K562 (cell line): ENCODE data around the gene GPS2. TPM values are rescaled to one million over a fixed set of nuclear protein-coding genes. Genes with fewer than 3 reads are reported as not detected.

Experiments
- ATAC-seq: fragments of 200-7000 bp; cut with Tn5 transposase; 3 replicates; pipeline ENCODE4 v1.9.1; 2020; ENCODE audit warnings: moderate library complexity
- BruUV-seq: library from RNA; stranded (reverse); fragments of 400-500 nt; replicated peaks from 2 replicates; lab custom pipeline; 2021; lab: Mats Ljungman, UMichigan
- CTCF ChIA-PET: fragments of 300-600 bp; formaldehyde crosslinking; extraction: SDS; loops from one replicate; lab custom pipeline; 2021; ENCODE audit warnings: low intra/inter-chr PET ratio; lab: Yijun Ruan, JAX
- POLR2A ChIA-PET: fragments of 300-600, 350-650 bp; sonication (Branson Sonifier 250); formaldehyde crosslinking; extraction: SDS; loops from one replicate; lab custom pipeline; 2021; ENCODE audit warnings: antibody characterized with exemption, inconsistent platforms; lab: Yijun Ruan, JAX
- DNase-seq, 4 experiments: peaks; one replicate each; pipeline versions ENCODE4 v3.0.0 to v3.0.0-alpha.2; 2011 to 2018; ENCODE audit warnings: low spot score in 3 of 4, mixed read lengths in 3 of 4; ENCODE audit errors: extremely low read depth in 1 of 4
- FAIRE-seq: peaks from 2 replicates; lab custom pipeline; 2011; peaks lifted over from hg19 to GRCh38; lab: Jason Lieb, UNC
- H2AFZ ChIP-seq: 2 replicates; pipeline ENCODE4 v1.6.0; 2011; ENCODE audit warnings: low read depth, low read length, control low read depth, inconsistent platforms
- H3K27ac ChIP-seq: fragments of 200-600 bp; 3 replicates; pipeline ENCODE4 v1.8.0; 2011; ENCODE audit warnings: low read depth, mild to moderate bottlenecking, control low read depth, inconsistent platforms, low read length, moderate library complexity, mixed read lengths; ENCODE audit errors: extremely low read depth
- H3K27me3 ChIP-seq, 2 experiments: fragments of 300-600 bp in 1 of 2; 2 replicates in 1 of 2; 3 replicates in 1 of 2; pipeline versions ENCODE4 v1.6.0 to v1.8.0; 2011; ENCODE audit warnings: inconsistent platforms in 2 of 2, low read length in 2 of 2, mild to moderate bottlenecking in 1 of 2, mixed read lengths in 1 of 2, moderate library complexity in 1 of 2; ENCODE audit not compliant: control insufficient read depth in 2 of 2, insufficient read depth in 2 of 2
- H3K36me3 ChIP-seq: fragments of 300-600 bp; 3 replicates; pipeline ENCODE4 v1.8.0; 2011; ENCODE audit warnings: mild to moderate bottlenecking, low read length, inconsistent platforms; ENCODE audit not compliant: control insufficient read depth, insufficient read depth
- H3K4me1 ChIP-seq, 2 experiments: fragments of 200-600 bp in 1 of 2; replicated peaks in 1 of 2; 2 replicates in 1 of 2; 3 replicates in 1 of 2; pipeline versions ENCODE4 v1.5.1 to v1.8.0; 2011; ENCODE audit warnings: inconsistent platforms in 2 of 2, low read length in 2 of 2, mild to moderate bottlenecking in 1 of 2, mixed read lengths in 1 of 2, moderate library complexity in 1 of 2; ENCODE audit not compliant: control insufficient read depth in 2 of 2, insufficient read depth in 2 of 2
- H3K4me2 ChIP-seq: 2 replicates; pipeline ENCODE4 v1.6.1; 2011; ENCODE audit warnings: low read length, control low read depth, inconsistent platforms, mixed read lengths; ENCODE audit not compliant: insufficient read depth
- H3K4me3 ChIP-seq: fragments of 200-600 bp; sonication (generic), shearing (Covaris generic); 2 replicates; pipeline ENCODE4 v1.5.1; 2016; ENCODE audit warnings: control low read depth, inconsistent platforms
- H3K79me2 ChIP-seq: fragments of 200-600 bp; 3 replicates; pipeline ENCODE4 v1.8.0; 2011; ENCODE audit warnings: low read length, inconsistent platforms; ENCODE audit not compliant: control insufficient read depth, insufficient read depth
- H3K9ac ChIP-seq, 2 experiments: 2 replicates each; pipeline versions ENCODE4 v1.6.0 to v1.6.1; 2011; ENCODE audit warnings: low read depth in 2 of 2, low read length in 2 of 2, control low read depth in 1 of 2, inconsistent platforms in 1 of 2, mild to moderate bottlenecking in 1 of 2, mixed read lengths in 1 of 2; ENCODE audit not compliant: insufficient read depth in 1 of 2
- H3K9me1 ChIP-seq: one replicate; pipeline ENCODE4 v1.6.0; 2011; ENCODE audit warnings: inconsistent platforms, mild to moderate bottlenecking, low read length, moderate library complexity; ENCODE audit not compliant: control insufficient read depth, insufficient read depth
- H3K9me3 ChIP-seq: replicated peaks from 2 replicates; pipeline ENCODE4 v1.5.1; 2011; ENCODE audit warnings: low read depth, low read length, inconsistent platforms; ENCODE audit not compliant: control insufficient read depth, insufficient read depth
- H4K20me1 ChIP-seq: replicated peaks from 2 replicates; pipeline ENCODE4 v1.6.1; 2011; ENCODE audit warnings: low read length, inconsistent platforms, mixed read lengths; ENCODE audit not compliant: control insufficient read depth, insufficient read depth
- C11orf30 ChIP-seq: fragments of 450-650 bp; IDR thresholded peaks from 2 replicates; pipeline ENCODE4 v1.6.1; 2016; ENCODE audit warnings: low read depth, mild to moderate bottlenecking
- CHD4 ChIP-seq: fragments of 200-600 bp; sonication (generic); IDR thresholded peaks from 3 replicates; pipeline ENCODE4 v1.6.1; 2012; ENCODE audit warnings: low read depth, mild to moderate bottlenecking, mixed read lengths, low read length, inconsistent platforms; ENCODE audit not compliant: insufficient read depth, insufficient replicate concordance, poor library complexity, severe bottlenecking
- CREM ChIP-seq: IDR thresholded peaks from 2 replicates; pipeline ENCODE4 v1.6.1; 2014; ENCODE audit warnings: antibody characterized with exemption, low read depth
- DDX20 ChIP-seq: fragments of 450-650 bp; IDR thresholded peaks from 2 replicates; pipeline ENCODE4 v1.6.1; 2016; ENCODE audit warnings: missing genetic modification characterization, low read depth, mild to moderate bottlenecking, missing compliant biosample characterization, moderate library complexity
- DIDO1 ChIP-seq: fragments of 450-650 bp; IDR thresholded peaks from 2 replicates; pipeline ENCODE4 v1.6.1; 2016; ENCODE audit warnings: low read depth, missing biosample characterization, missing genetic modification characterization
- HNRNPL ChIP-seq: fragments of 200-400 bp; formaldehyde crosslinking; IDR thresholded peaks from 2 replicates; pipeline ENCODE4 v1.6.1; 2017; ENCODE audit warnings: low read depth, mild to moderate bottlenecking, low read length
- MCM3 ChIP-seq: fragments of 450-650 bp; IDR thresholded peaks from 2 replicates; pipeline ENCODE4 v1.6.1; 2016
- NFXL1 ChIP-seq: fragments of 450-650 bp; formaldehyde crosslinking; IDR thresholded peaks from 2 replicates; pipeline ENCODE4 v1.4.0; 2021; ENCODE audit warnings: mild to moderate bottlenecking
- NFYB ChIP-seq: IDR thresholded peaks from 2 replicates; pipeline ENCODE4 v1.6.1; 2011; ENCODE audit warnings: mild to moderate bottlenecking, moderate library complexity; ENCODE audit not compliant: insufficient read length; ENCODE audit errors: extremely low read depth
- POLR3A ChIP-seq: IDR thresholded peaks from 2 replicates; pipeline ENCODE4 v1.6.1; 2011; ENCODE audit warnings: borderline replicate concordance, mild to moderate bottlenecking, moderate library complexity; ENCODE audit not compliant: insufficient read length, insufficient read depth; ENCODE audit errors: extremely low read depth
- SPI1 ChIP-seq: IDR thresholded peaks from 2 replicates; pipeline ENCODE4 v1.6.1; 2011; ENCODE audit warnings: low read depth, low read length, control low read depth, borderline replicate concordance
- STAG1 ChIP-seq: sonication (generic); formaldehyde crosslinking; IDR thresholded peaks from 2 replicates; pipeline ENCODE4 v1.5.0; 2020; ENCODE audit warnings: missing genetic modification reagents, borderline replicate concordance
- TGIF2 ChIP-seq: sonication (generic); formaldehyde crosslinking; IDR thresholded peaks from 2 replicates; pipeline ENCODE4 v1.8.1; 2022; ENCODE audit warnings: mild to moderate bottlenecking, missing genetic modification reagents, moderate library complexity
- ZNF561 ChIP-seq: fragments of 450-650 bp; formaldehyde crosslinking; conservative IDR thresholded peaks from 2 replicates; pipeline ENCODE4 v1.4.0; 2020; ENCODE audit warnings: mild to moderate bottlenecking, moderate library complexity
- WGBS: fragments of 100-300 bp; shearing (Covaris generic); methylation state at CpG from one replicate; pipeline ENCODE4 v1.1.6; 2016; ENCODE audit warnings: low coverage, mixed read lengths; ENCODE audit not compliant: insufficient coverage; ENCODE audit errors: missing lambda C conversion rate; 5-methylcytosine and 5-hydroxymethylcytosine counted together
- in situ Hi-C: fragments of 300-500 bp; cut with MboI; formaldehyde crosslinking; loops from 4 replicates; pipeline ENCODE4 v1.15.0; 2018; ENCODE audit warnings: inconsistent platforms, mixed read lengths
- intact Hi-C: fragments of 100-400 bp; cut with micrococcal nuclease; formaldehyde crosslinking; loops from 2 replicates; pipeline ENCODE4 v1.14.2; 2022
- polyA plus RNA-seq, 8 experiments: library from polyadenylated mRNA; depleted of rRNA in 4 of 8; stranded (reverse) in 5 of 8; unstranded in 3 of 8; fragments of >200 nt; fragmentation: Nextera tagmentation in 2 of 8; fragmentation: Illumina TruSeq in 1 of 8; extraction: Ambion mirVana in 2 of 8; extraction: Trizol in 1 of 8; gene quantifications; 2 replicates each; pipeline versions ENCODE4 v1.2.1 to v1.2.3, GENCODE V29; 2011 to 2014; ENCODE audit warnings: inconsistent platforms in 1 of 8, missing spikeins in 1 of 8
- total RNA-seq, 7 experiments: library from RNA; depleted of rRNA in 6 of 7; stranded (reverse); fragments of >200 nt in 6 of 7; fragmentation: Illumina TruSeq in 2 of 7; extraction: Trizol in 2 of 7; gene quantifications; 2 replicates each; pipeline versions ENCODE4 v1.2.1 to v1.2.3, GENCODE V29; 2011 to 2021; ENCODE audit warnings: low replicate concordance in 1 of 7
- TF ChIP-seq, protein P1 (sequence below): fragments of 450-650 bp; IDR thresholded peaks from 2 replicates; pipeline ENCODE4 v1.6.1; 2018; ENCODE audit not compliant: partially characterized antibody
- TF ChIP-seq, protein P2 (sequence below): conservative IDR thresholded peaks from 2 replicates; pipeline ENCODE4 v1.6.1; 2011; ENCODE audit warnings: low read depth, mild to moderate bottlenecking, low read length; ENCODE audit not compliant: control insufficient read depth

Gene GPS2
- total and polyA plus RNA-seq, 9 of the 15 experiments (the other 6 are each of a cell fraction or from before 2014, with no cell fraction given), result 18.3 to 75.7 (median 37.0) TPM

DNA sequence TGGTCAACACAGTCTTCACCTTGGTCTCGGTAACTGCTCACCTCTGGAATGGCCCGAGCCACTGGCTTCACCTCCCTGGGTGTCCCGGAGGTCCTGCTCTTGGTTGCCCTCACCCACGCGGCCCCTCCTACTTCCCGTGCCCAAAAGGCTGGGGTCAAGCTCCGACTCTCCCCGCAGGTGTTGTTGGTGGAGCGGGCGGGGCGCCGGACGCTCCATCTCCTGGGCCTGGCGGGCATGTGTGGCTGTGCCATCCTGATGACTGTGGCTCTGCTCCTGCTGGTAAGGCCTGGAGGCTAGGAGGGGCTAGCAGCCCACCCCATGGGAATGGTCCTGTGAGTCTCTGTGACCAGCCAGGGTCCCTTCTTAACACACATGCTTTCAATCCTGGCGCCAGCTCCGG lies 30.2 kb downstream of the GPS2 start:
- Histone ChIP-seq H3K4me3 (no peak overlapping the region), H3K4me2 (no peak overlapping the region), H3K79me2 (no peaks in the 10 kb centered on the region; the same call in 2 of the 3 replicates), H3K4me1 (peaks cover 15 to 51% of the 10 kb centered on the region in 2 experiments; a peak in 4 of 5 replicates), H3K27me3 (no peaks in the 10 kb centered on the region), H3K27ac (no peak overlapping the region), H3K9ac (no peak overlapping the region), H4K20me1 (no peaks in the 10 kb centered on the region; the same call in 1 of the 2 replicates), H2AFZ (no peak overlapping the region), H3K36me3 (0 out of 3 replicates have a peak, but pooled peaks cover 3% of the 10 kb centered on the region), H3K9me3 (no peaks in the 10 kb centered on the region), H3K9me1 (no peaks in the 10 kb centered on the region)
- ChIA-PET CTCF (no interaction called here), POLR2A (interaction anchor here (0.6 to 1.2 kb wide), 2 partner anchors 11 to 296 kb away, joined by 5 to 13 read pairs; no protein-coding TSS in a partner anchor)
- DNase-seq, result no peak
- BruUV-seq, result no TSS peak
- WGBS, result 92% methylated on average over 15 of the region's 16 CpGs
- in situ Hi-C loops (loop anchor here (5.0 kb wide), 1 partner anchor 57 kb away; no protein-coding TSS in a partner anchor), intact Hi-C loops (loop anchor here (5.0 kb wide), 1 partner anchor 48 kb away; the partner anchor contains the start of gene PHF23)
- no peak for ATAC-seq
- FAIRE-seq, result no peak
- no peak for TF ChIP-seq C11orf30
- no peak for TF ChIP-seq CREM
- no peak for TF ChIP-seq ZNF561 (CRISPR knock-in tag)
- TF ChIP-seq, protein P1, sequence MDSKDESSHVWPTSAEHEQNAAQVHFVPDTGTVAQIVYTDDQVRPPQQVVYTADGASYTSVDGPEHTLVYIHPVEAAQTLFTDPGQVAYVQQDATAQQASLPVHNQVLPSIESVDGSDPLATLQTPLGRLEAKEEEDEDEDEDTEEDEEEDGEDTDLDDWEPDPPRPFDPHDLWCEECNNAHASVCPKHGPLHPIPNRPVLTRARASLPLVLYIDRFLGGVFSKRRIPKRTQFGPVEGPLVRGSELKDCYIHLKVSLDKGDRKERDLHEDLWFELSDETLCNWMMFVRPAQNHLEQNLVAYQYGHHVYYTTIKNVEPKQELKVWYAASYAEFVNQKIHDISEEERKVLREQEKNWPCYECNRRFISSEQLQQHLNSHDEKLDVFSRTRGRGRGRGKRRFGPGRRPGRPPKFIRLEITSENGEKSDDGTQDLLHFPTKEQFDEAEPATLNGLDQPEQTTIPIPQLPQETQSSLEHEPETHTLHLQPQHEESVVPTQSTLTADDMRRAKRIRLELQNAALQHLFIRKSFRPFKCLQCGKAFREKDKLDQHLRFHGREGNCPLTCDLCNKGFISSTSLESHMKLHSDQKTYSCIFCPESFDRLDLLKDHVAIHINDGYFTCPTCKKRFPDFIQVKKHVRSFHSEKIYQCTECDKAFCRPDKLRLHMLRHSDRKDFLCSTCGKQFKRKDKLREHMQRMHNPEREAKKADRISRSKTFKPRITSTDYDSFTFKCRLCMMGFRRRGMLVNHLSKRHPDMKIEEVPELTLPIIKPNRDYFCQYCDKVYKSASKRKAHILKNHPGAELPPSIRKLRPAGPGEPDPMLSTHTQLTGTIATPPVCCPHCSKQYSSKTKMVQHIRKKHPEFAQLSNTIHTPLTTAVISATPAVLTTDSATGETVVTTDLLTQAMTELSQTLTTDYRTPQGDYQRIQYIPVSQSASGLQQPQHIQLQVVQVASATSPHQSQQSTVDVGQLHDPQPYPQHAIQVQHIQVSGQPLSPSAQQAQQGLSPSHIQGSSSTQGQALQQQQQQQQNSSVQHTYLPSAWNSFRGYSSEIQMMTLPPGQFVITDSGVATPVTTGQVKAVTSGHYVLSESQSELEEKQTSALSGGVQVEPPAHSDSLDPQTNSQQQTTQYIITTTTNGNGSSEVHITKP, result no peak
- no peak for TF ChIP-seq DIDO1 (tag)
- no peak for TF ChIP-seq POLR3A
- TF ChIP-seq NFYB, result no peak
- TF ChIP-seq, protein P2, sequence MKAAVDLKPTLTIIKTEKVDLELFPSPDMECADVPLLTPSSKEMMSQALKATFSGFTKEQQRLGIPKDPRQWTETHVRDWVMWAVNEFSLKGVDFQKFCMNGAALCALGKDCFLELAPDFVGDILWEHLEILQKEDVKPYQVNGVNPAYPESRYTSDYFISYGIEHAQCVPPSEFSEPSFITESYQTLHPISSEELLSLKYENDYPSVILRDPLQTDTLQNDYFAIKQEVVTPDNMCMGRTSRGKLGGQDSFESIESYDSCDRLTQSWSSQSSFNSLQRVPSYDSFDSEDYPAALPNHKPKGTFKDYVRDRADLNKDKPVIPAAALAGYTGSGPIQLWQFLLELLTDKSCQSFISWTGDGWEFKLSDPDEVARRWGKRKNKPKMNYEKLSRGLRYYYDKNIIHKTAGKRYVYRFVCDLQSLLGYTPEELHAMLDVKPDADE, result no peak
- TF ChIP-seq SPI1, result no peak
- no peak for TF ChIP-seq CHD4
- TF ChIP-seq DDX20 (tag), result no peak
- TF ChIP-seq TGIF2, result no peak
- no peak for TF ChIP-seq HNRNPL
- TF ChIP-seq NFXL1, result no peak
- no peak for TF ChIP-seq MCM3
- TF ChIP-seq STAG1 (CRISPR knock-in tag), result no peak
